Common myeloid progenitor, CD34-positive (primary cell): ENCODE data around the gene SH3GL2.

Source experiments
- CTCF ChIA-PET: fragments of 350-600 bp; sonication (Branson Sonifier 250); formaldehyde crosslinking; loops from one replicate; lab custom pipeline; 2021; ENCODE audit warnings: antibody characterized with exemption; lab: Charles Lee
- POLR2A ChIA-PET: fragments of 350-600 bp; sonication (Branson Sonifier 250); formaldehyde crosslinking; loops from one replicate; lab custom pipeline; 2021; ENCODE audit warnings: antibody characterized with exemption; lab: Charles Lee
- DNase-seq, 3 donors: peaks; one replicate each; pipeline versions ENCODE4 v3.0.0 to v3.0.0-alpha.2; 2013
- H3K27ac ChIP-seq, 2 experiments: 1 replicate in 1 of 2; 2 replicates in 1 of 2; pipeline ENCODE4 v1.7.0; 2013; ENCODE audit warnings: inconsistent platforms in 2 of 2, low read length in 2 of 2, mild to moderate bottlenecking in 2 of 2, low read depth in 1 of 2, moderate library complexity in 1 of 2; ENCODE audit not compliant: severe bottlenecking in 2 of 2, insufficient read depth in 1 of 2, poor library complexity in 1 of 2
- H3K27me3 ChIP-seq, 5 experiments: replicated peaks in 2 of 5; 1 replicate in 3 of 5; 2 replicates in 2 of 5; pipeline versions ENCODE4 v1.6.1 to v1.7.0; 2013; ENCODE audit warnings: low read length in 4 of 5, mild to moderate bottlenecking in 2 of 5, moderate library complexity in 2 of 5, inconsistent platforms in 1 of 5; ENCODE audit not compliant: insufficient read depth in 5 of 5, control insufficient read depth in 4 of 5
- H3K36me3 ChIP-seq, 4 experiments: 1 replicate in 2 of 4; 2 replicates in 2 of 4; pipeline versions ENCODE4 v1.6.1 to v1.7.0; 2013; ENCODE audit warnings: low read length in 3 of 4, control low read depth in 1 of 4, mild to moderate bottlenecking in 1 of 4; ENCODE audit not compliant: control insufficient read depth in 4 of 4, insufficient read depth in 4 of 4
- H3K4me1 ChIP-seq, 4 experiments: 1 replicate in 3 of 4; 2 replicates in 1 of 4; pipeline versions ENCODE4 v1.6.1 to v1.7.1; 2013; ENCODE audit warnings: low read length in 3 of 4, mild to moderate bottlenecking in 3 of 4, control low read depth in 1 of 4, inconsistent platforms in 1 of 4, moderate library complexity in 1 of 4; ENCODE audit not compliant: control insufficient read depth in 4 of 4, insufficient read depth in 4 of 4; ENCODE audit errors: control extremely low read depth in 1 of 4
- H3K4me3 ChIP-seq, 7 experiments: 1 replicate in 4 of 7; 2 replicates in 3 of 7; pipeline versions ENCODE4 v1.5.1 to v1.7.0; 2013; ENCODE audit warnings: mild to moderate bottlenecking in 7 of 7, low read length in 6 of 7, moderate library complexity in 6 of 7, inconsistent platforms in 2 of 7, low read depth in 2 of 7, control low read depth in 1 of 7; ENCODE audit not compliant: insufficient read depth in 4 of 7, control insufficient read depth in 1 of 7; ENCODE audit errors: extremely low read depth in 1 of 7
- H3K9me3 ChIP-seq, 5 experiments: 1 replicate in 4 of 5; 2 replicates in 1 of 5; pipeline versions ENCODE4 v1.6.1 to v1.7.1; 2013; ENCODE audit warnings: low read length in 4 of 5, mild to moderate bottlenecking in 2 of 5, inconsistent platforms in 1 of 5, low read depth in 1 of 5, moderate library complexity in 1 of 5; ENCODE audit not compliant: control insufficient read depth in 4 of 5, insufficient read depth in 2 of 5; ENCODE audit errors: control extremely low read depth in 1 of 5
- WGBS: methylation state at CpG from one replicate; pipeline ENCODE4 v1.1.5; 2013; ENCODE audit not compliant: insufficient coverage; 5-methylcytosine and 5-hydroxymethylcytosine counted together

Gene SH3GL2

DNA sequence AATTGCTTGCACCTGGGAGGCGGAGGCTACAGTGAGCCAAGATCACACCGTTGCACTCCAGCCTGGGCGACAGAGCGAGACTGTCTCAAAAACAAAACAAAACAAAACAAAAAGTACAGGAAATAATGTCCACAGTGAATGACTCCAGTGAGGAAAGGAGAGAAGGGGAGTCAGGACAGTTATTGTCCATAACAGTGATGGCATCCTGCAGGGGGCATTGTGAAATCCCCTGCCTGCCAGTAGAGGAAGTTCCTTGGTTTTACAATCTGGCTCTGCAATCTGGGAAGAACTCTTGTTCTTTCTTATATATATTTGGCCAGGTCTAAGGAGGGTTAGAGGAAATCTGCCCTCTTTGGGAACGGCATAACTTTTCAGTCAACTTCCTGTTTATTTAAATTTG, 8.2 kb downstream of the SH3GL2 start:
- H3K9me3 ChIP-seq, result no peaks in the 10 kb centered on the region
- no peaks in the 10 kb centered on the region for H3K36me3 ChIP-seq
- no peak overlapping the region for H3K4me3 ChIP-seq
- DNase-seq, result no peak
- H3K4me1 ChIP-seq, result no peaks in the 10 kb centered on the region
- ChIA-PET POLR2A (interaction anchor here (0.6 kb wide), 1 partner anchor 228 kb away, joined by 3 read pairs; no protein-coding TSS in a partner anchor), CTCF (no interaction called here)
- H3K27ac ChIP-seq, result no peak overlapping the region
- H3K27me3 ChIP-seq, result peaks cover 0 to 16% (median 5%) of the 10 kb centered on the region in 5 experiments
- no CpG with 5 or more reads among the region's 5 CpGs for WGBS

DNA sequence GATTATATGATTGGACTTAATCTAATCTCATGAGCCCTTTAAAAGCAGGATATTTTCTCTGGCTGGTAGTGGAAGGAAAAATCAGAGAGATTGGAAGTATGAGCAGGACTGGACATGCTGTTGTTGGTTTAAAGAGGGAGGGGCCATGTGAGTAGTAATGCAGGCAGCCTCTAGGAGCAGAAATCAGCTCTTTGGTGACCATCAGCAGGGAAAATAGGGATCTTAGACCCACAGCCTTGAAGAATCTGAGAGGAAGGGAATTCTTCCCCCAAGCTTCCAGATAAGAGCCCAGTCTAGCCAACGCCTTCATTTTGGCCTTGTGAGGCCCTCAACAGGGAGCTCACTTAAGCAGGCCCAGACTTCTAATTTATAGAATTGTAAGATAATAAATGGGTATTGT, 9.5 kb downstream of the SH3GL2 start:
- Histone ChIP-seq H3K27me3 (peaks cover 0 to 11% (median 2%) of the 10 kb centered on the region in 5 experiments), H3K4me3 (no peak overlapping the region), H3K27ac (no peak overlapping the region), H3K36me3 (no peaks in the 10 kb centered on the region), H3K4me1 (no peaks in the 10 kb centered on the region), H3K9me3 (no peaks in the 10 kb centered on the region)
- ChIA-PET CTCF (no interaction called here), POLR2A (no interaction called here)
- no peak for DNase-seq
- no CpG with 5 or more reads among the region's 1 CpG for WGBS

DNA sequence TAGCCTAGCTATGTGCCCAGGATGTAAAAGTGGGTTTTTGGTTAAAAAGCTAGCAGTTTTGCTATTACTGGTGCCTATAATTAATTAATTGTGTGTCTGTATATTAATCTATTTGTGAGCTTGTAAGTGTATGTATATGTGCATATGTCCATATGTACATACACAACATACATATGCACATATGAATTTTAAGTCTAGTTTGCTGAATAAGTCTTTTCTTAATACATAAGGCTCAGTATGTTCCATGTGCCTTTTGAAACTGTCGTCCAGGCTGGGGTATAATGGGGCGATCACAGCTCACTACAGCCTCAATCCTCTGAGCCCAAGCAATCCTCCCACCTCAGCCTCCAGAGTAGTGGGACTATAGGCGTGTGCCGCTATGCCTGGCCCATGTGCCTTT, 10.1 kb downstream of the SH3GL2 start:
- 100% methylated on average over 1 of the region's 4 CpGs for WGBS
- POLR2A ChIA-PET, result no interaction called here
- Histone ChIP-seq H3K4me3 (no peak overlapping the region), H3K9me3 (no peaks in the 10 kb centered on the region), H3K27ac (no peak overlapping the region), H3K36me3 (no peaks in the 10 kb centered on the region), H3K27me3 (peaks cover 0 to 11% (median 0%) of the 10 kb centered on the region in 5 experiments), H3K4me1 (no peaks in the 10 kb centered on the region)
- no peak for DNase-seq
- CTCF ChIA-PET, result no interaction called here

DNA sequence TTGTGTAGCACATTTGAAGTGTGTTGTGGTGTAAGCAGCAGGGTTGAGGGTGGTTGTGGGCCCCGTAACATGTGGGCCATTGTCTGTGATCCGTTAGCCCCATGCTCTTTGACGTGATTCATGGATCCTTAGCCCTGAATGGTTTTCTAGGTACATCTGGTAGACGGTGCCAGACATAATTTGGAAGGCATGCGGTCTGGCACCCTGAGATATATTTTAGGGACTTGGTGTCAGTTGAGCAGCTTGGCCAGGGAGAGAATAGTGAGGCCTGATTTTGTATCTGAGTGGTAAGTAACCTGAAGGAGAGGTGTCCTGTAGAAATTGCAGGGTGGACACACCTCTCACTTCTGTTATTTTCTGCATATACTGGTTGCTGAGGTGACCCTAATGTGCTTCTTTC, 10.9 kb downstream of the SH3GL2 start:
- Histone ChIP-seq H3K4me3 (no peak overlapping the region), H3K36me3 (no peaks in the 10 kb centered on the region), H3K4me1 (no peaks in the 10 kb centered on the region), H3K27ac (no peak overlapping the region), H3K9me3 (no peaks in the 10 kb centered on the region), H3K27me3 (peaks cover 0 to 11% (median 0%) of the 10 kb centered on the region in 5 experiments)
- ChIA-PET POLR2A (no interaction called here), CTCF (no interaction called here)
- 100% methylated on average over 3 of the region's 5 CpGs for WGBS
- no peak for DNase-seq

DNA sequence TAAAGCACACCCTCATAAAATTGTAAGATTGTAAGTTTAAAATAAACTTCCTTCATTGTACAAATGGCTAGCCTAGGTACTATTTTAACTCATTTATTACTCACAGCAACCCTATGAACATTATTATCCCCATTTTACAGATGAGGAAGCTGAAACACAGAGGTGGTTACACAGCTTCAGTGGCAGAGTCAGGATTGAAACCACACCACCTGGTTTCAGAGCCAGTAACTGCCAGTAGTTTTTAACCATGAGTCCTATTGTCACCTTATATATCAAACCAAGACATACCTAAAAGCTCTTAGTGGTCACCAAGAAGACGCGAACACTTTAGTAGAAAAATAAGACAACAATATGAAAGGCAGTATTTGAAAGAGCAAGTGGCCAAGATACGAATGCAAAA, 16.1 kb downstream of the SH3GL2 start:
- Histone ChIP-seq H3K36me3 (no peaks in the 10 kb centered on the region), H3K4me1 (no peaks in the 10 kb centered on the region), H3K27ac (no peak overlapping the region), H3K27me3 (peaks cover 0 to 7% (median 0%) of the 10 kb centered on the region in 5 experiments), H3K4me3 (no peak overlapping the region), H3K9me3 (no peaks in the 10 kb centered on the region)
- 100% methylated on average over 1 of the region's 3 CpGs for WGBS
- no peak for DNase-seq
- CTCF ChIA-PET, result no interaction called here
- POLR2A ChIA-PET, result no interaction called here

DNA sequence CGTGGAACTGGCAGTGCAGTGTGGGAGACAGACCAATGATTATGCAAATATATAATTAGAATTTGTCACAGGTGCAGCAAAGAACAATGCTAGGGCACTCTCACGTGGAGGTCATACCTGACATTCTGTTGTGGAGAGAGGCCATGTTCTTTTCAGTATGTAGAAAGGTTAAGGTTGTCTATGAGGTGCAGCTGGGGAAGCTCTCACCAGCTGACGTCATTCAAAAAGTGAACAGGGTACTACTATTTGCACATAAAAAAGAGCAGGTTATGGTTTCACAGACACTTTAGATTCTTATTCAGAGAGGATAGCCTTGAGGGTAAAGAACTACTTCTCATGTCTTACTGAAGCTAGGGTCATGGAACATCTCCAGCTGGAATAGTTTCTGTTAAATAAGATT, 19.1 kb downstream of the SH3GL2 start:
- no peak overlapping the region for H3K27ac ChIP-seq
- H3K4me3 ChIP-seq, result no peak overlapping the region
- no peak for DNase-seq
- ChIA-PET CTCF (no interaction called here), POLR2A (no interaction called here)
- 95% methylated on average over 3 of the region's 3 CpGs for WGBS
- no peaks in the 10 kb centered on the region for H3K4me1 ChIP-seq
- no peaks in the 10 kb centered on the region for H3K36me3 ChIP-seq
- H3K9me3 ChIP-seq, result no peaks in the 10 kb centered on the region
- H3K27me3 ChIP-seq, result peaks cover 0 to 4% (median 0%) of the 10 kb centered on the region in 5 experiments

DNA sequence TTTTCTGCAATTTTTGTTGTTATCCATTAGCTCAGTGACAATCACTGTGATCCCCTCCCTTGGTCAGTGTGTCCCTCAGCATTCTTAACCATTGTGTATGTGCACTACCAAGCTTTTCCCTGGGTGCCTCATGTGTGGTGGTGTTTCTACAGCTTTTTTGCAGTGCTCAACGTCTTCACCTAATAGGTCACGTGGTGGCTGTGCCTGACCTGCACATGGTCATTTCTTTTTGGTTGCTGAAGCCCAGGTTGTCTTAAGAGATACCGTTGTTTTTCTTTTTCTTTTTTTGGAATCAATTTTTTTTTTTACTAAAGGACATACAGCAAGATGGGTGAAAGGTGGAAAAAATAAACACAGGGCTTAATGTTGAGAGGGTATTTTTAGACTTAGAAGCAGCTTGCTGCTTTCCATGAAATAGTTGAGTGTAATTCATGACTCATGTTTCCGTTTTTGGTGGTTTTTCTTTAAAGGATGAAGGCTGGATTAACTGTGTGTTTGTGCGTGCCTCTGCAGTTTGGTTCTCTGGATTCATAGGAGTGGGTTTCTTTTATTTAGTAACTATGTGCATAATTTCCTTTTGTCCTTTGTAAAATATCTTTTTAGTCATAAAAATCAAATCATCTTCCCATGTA, 22.2 kb downstream of the SH3GL2 start:
- Histone ChIP-seq H3K4me1 (no peaks in the 10 kb centered on the region), H3K27ac (no peak overlapping the region), H3K9me3 (no peaks in the 10 kb centered on the region), H3K4me3 (no peak overlapping the region), H3K27me3 (peaks cover 0 to 3% (median 0%) of the 10 kb centered on the region in 5 experiments), H3K36me3 (no peaks in the 10 kb centered on the region)
- ChIA-PET CTCF (interaction anchor here (0.8 kb wide), 1 partner anchor 9 kb away, joined by 3 read pairs; no protein-coding TSS in a partner anchor), POLR2A (no interaction called here)
- 66% methylated on average over 2 of the region's 5 CpGs for WGBS
- peak in 2 of 3 donors; percentile 2 to 25 for DNase-seq
